Type B pancreatic cell (in vitro differentiated cells): ENCODE data around the gene FAM219B. TPM values are rescaled to one million over a fixed set of nuclear protein-coding genes. Genes with fewer than 3 reads are reported as not detected.

Experiments used
- DNase-seq: peaks from one replicate; pipeline ENCODE4 v3.0.0; 2021; ENCODE audit warnings: mixed read lengths; ENCODE audit not compliant: unreplicated experiment; ENCODE audit errors: extremely low spot score
- H3K27ac Mint-ChIP-seq: 2 replicates; pipeline ENCODE4 v1.8.0; 2021; ENCODE audit warnings: mild to moderate bottlenecking, mixed read lengths
- H3K27me3 Mint-ChIP-seq: 2 replicates; pipeline ENCODE4 v1.8.0; 2021; ENCODE audit warnings: mixed read lengths
- H3K36me3 Mint-ChIP-seq: 2 replicates; pipeline ENCODE4 v1.8.0; 2021; ENCODE audit warnings: mixed read lengths
- H3K4me1 Mint-ChIP-seq: one replicate; pipeline ENCODE4 v1.8.0; 2021; ENCODE audit warnings: mixed read lengths; ENCODE audit not compliant: unreplicated experiment
- H3K4me3 Mint-ChIP-seq: 2 replicates; pipeline ENCODE4 v1.8.0; 2021; ENCODE audit warnings: mild to moderate bottlenecking, mixed read lengths
- H3K9me3 Mint-ChIP-seq: 2 replicates; pipeline ENCODE4 v1.8.0; 2021; ENCODE audit warnings: mixed read lengths
- total RNA-seq: library from RNA; stranded (reverse); gene quantifications from 2 replicates; pipeline ENCODE4 v1.2.1, GENCODE V29; 2021; ENCODE audit warnings: low replicate concordance
- TF ChIP-seq, protein P1 (sequence below): fragments of 200-600 bp; sonication (generic); conservative IDR thresholded peaks from 2 replicates; pipeline ENCODE4 v1.5.0; 2021; ENCODE audit warnings: antibody characterized with exemption, mild to moderate bottlenecking

The FAM219B gene
- total RNA-seq, 1 donor from 2014 or later = 117 TPM

DNA sequence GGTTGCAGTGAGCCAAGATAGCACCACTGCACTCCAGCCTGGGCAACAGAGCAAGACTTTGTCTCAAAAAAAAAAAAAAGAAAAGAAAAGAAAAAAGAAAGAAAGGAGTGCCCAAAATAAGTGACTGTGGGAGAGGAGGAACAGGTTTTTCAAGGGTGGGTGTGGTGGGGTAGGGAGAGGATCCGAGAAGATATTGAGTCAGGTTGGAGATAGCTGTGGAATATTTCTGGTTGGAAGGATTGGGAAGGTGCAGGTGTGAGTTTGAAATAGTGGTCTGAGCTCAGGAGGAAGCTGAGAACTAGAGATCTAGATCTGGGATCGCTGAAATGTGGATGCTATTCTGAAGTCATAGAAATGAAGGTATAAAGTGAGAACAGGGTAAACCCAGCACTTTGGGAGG lies 41.3 kb downstream of the FAM219B start:
- Mint-ChIP-seq H3K27ac (peak overlapping the region; percentile 92), H3K4me1 (peaks cover 38% of the 10 kb centered on the region), H3K4me3 (peak overlapping the region; percentile 84), H3K9me3 (peaks cover 4% of the 10 kb centered on the region), H3K27me3 (no peaks in the 10 kb centered on the region), H3K36me3 (peaks cover 14% of the 10 kb centered on the region)
- TF ChIP-seq, protein P1, sequence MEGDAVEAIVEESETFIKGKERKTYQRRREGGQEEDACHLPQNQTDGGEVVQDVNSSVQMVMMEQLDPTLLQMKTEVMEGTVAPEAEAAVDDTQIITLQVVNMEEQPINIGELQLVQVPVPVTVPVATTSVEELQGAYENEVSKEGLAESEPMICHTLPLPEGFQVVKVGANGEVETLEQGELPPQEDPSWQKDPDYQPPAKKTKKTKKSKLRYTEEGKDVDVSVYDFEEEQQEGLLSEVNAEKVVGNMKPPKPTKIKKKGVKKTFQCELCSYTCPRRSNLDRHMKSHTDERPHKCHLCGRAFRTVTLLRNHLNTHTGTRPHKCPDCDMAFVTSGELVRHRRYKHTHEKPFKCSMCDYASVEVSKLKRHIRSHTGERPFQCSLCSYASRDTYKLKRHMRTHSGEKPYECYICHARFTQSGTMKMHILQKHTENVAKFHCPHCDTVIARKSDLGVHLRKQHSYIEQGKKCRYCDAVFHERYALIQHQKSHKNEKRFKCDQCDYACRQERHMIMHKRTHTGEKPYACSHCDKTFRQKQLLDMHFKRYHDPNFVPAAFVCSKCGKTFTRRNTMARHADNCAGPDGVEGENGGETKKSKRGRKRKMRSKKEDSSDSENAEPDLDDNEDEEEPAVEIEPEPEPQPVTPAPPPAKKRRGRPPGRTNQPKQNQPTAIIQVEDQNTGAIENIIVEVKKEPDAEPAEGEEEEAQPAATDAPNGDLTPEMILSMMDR = no peak
- DNase-seq = no peak

DNA sequence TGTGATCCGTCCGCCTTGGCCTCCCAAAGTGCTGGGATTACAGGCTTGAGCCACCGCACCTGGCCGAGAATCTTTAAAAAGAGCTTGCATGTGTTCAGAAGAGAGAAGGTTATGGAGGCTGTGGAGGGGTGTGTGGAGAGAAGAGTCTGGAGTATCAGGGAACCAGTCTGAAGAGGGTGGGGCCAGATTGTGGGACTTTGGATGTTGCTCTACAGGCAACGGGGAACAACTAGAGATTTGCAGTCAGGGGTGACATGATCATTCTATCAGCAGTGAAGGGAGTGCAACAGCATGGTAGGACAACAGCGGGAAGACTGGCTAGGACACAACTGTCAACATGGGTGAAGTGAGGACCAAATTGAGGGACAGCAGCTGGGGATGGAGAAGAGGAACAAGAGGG lies 42.4 kb downstream of the FAM219B start:
- DNase-seq = no peak
- Mint-ChIP-seq H3K9me3 (peaks cover 4% of the 10 kb centered on the region), H3K4me3 (peak overlapping the region; percentile 36), H3K27ac (peak overlapping the region; percentile 82), H3K36me3 (peaks cover 14% of the 10 kb centered on the region), H3K4me1 (peaks cover 34% of the 10 kb centered on the region), H3K27me3 (no peaks in the 10 kb centered on the region)
- TF ChIP-seq, protein P1 = no peak

DNA sequence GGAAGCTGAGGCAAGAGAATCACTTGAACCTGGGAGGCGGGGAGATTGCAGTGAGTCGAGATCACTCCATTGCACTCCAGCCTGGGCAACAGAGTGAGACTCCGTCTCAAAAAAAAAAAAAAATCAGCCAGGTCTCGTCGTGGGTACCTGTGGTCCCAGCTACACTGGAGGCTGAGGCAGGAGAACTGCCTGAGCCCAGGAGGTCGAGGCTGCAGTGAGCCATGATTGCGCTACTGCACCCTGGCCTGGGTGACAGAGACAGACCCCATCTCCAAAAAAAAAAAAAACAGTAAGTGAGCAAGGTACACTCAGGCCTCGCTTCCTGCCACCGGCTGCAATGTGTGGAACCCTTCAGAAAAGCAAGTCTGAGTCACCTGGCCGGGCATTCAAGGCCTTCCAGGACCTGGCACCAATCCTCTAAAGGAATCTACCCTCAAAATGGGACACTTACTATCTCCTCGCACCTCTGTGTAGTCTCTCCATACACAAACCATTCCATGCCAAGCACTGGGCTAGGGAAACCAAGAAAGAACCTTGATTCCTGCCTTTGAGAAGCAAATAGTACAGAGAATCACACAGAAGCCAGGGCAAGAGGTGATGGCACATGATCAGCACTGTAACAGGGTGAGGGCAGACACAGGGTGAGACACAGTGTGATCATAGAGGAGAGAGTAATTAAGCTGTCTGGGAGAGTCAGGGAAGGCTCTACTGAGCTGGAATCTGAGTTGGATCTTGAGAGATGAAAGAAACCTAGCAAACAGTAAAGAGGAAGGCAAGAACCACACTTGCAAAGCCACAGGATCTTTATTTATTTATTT lies 43.2 kb downstream of the FAM219B start:
- H3K4me1 Mint-ChIP-seq = peaks cover 34% of the 10 kb centered on the region
- DNase-seq = no peak
- TF ChIP-seq, protein P1 = no peak
- peaks cover 14% of the 10 kb centered on the region for H3K36me3 Mint-ChIP-seq
- H3K9me3 Mint-ChIP-seq = peaks cover 4% of the 10 kb centered on the region
- H3K27me3 Mint-ChIP-seq = no peaks in the 10 kb centered on the region
- peak overlapping the region; percentile 2 for H3K4me3 Mint-ChIP-seq
- H3K27ac Mint-ChIP-seq = peak overlapping the region; percentile 44

DNA sequence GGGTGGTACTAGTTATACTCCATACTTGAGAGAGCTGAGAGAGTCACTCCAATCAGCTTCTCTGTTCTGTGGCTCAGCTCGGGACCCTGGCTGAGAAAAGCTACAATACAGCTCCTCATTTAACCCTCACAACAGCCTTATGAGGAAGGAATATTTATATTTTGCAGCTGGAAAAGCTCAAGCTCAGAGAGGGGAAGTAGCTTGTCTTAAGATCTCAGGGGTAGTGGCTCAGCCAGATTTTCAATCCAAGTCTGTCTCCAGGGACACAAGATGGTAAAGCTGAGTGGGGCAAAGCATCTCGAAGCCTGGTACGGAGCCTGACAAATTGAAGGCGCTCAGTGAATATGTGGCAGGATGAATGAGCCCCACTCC lies 48.3 kb downstream of the FAM219B start:
- Mint-ChIP-seq H3K27ac (peak overlapping the region; percentile 26), H3K9me3 (no peaks in the 10 kb centered on the region)

DNA sequence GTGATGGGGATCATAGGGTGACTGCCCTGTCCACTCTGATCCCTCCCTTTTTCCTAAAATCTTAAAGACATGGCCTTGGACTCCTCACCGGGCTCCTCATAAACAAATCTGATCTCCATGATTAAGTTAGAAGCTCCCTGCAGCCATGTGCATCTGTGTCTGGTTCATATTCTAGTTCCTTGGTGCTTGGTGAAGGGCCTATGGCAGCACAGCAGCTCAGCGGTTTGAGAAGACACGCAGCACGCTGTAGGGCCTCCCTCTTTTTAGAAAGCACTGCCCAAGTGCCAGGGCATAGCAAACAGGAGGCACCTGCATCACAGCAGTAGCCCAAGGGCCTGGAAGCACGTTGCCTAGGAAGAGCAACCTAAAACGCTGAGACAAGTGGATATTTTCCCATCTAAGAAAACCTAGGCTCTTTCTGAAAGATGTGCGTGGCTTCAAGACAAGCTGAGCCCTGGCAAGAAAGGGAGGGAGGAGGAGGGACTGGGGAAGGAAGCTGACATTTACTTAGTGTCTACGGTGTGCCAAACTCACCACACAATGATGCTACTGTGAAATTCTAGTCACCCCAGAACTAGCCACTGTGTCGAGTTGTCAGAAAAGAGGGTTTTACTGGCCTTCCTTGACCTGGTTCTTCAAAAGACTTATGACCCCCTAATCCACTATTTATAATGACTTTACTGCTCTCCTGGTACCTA lies 48.8 kb downstream of the FAM219B start:
- Mint-ChIP-seq H3K9me3 (no peaks in the 10 kb centered on the region), H3K27me3 (no peaks in the 10 kb centered on the region), H3K36me3 (peaks cover 3% of the 10 kb centered on the region), H3K4me3 (no peak overlapping the region), H3K4me1 (peaks cover 9% of the 10 kb centered on the region), H3K27ac (peak overlapping the region; percentile 26)
- TF ChIP-seq, protein P1 = no peak
- no peak for DNase-seq

More for the DNA sequence above, 48.3 kb downstream of the FAM219B start:
- H3K27me3 Mint-ChIP-seq = no peaks in the 10 kb centered on the region
- H3K36me3 Mint-ChIP-seq = peaks cover 3% of the 10 kb centered on the region
- peaks cover 9% of the 10 kb centered on the region for H3K4me1 Mint-ChIP-seq
- no peak overlapping the region for H3K4me3 Mint-ChIP-seq
- no peak for DNase-seq
- TF ChIP-seq, protein P1 = no peak
